LNCaP clone FGC (cell line): ENCODE measurements around the gene RAB3A.

Experiments used
- DNase-seq: peaks from one replicate; pipeline ENCODE4 v3.0.0-alpha.2; 2011; ENCODE audit warnings: low read depth
- H3K4me3 ChIP-seq: 2 replicates; pipeline ENCODE4 v1.5.1; 2011; ENCODE audit warnings: mild to moderate bottlenecking, low read depth, low read length, control low read depth
- TF ChIP-seq, protein P1 (sequence below): IDR thresholded peaks from 2 replicates; pipeline ENCODE4 v1.5.1; 2012; ENCODE audit warnings: mild to moderate bottlenecking; ENCODE audit not compliant: control insufficient read depth, insufficient read depth; ENCODE audit errors: extremely low read depth

Gene RAB3A

DNA sequence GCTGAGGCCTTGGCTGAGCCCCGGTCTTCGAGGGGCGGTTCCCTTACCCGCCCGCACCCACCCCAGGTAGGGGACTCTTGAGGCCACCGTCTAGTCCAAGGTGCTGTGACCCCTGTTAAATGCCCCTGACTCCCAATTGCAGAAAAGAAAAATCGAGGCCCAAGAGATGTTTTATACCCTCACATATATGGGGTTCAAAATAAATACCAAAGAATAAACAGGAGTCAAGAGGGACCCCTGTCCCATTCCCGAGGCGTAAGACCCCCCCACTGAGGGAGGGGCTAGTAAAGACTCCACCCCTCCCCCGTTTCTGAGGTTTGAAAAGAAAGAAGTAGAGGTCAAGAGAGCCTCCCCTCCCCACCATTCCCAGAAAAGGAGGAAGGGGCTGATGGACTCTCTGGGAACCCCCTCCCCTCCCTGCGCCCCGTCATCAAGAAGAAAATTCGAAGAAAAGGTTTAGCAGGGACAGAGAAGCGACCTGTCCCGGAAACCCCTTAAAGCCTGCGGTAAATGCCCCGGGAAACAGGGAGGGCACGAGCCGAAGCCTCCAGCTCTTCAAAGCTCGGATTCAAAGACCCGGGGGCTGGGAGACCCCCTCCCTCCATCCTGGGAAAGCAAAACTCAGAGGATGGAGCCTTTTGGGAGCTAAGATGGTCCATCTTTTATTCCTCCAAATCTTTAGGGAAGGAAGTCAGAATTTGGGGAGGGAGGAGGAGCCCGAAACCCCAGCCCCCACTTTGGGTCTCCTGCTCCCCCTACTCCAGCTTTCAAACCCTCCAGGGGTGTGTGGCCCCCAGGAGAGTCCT is 755 bp upstream of the RAB3A start:
- H3K4me3 ChIP-seq: peak overlapping the region; percentile 82
- DNase-seq: no peak
- TF ChIP-seq, protein P1, sequence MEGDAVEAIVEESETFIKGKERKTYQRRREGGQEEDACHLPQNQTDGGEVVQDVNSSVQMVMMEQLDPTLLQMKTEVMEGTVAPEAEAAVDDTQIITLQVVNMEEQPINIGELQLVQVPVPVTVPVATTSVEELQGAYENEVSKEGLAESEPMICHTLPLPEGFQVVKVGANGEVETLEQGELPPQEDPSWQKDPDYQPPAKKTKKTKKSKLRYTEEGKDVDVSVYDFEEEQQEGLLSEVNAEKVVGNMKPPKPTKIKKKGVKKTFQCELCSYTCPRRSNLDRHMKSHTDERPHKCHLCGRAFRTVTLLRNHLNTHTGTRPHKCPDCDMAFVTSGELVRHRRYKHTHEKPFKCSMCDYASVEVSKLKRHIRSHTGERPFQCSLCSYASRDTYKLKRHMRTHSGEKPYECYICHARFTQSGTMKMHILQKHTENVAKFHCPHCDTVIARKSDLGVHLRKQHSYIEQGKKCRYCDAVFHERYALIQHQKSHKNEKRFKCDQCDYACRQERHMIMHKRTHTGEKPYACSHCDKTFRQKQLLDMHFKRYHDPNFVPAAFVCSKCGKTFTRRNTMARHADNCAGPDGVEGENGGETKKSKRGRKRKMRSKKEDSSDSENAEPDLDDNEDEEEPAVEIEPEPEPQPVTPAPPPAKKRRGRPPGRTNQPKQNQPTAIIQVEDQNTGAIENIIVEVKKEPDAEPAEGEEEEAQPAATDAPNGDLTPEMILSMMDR: no peak

GRCh38 chr19:18203408-18203862 is 407 bp downstream of the RAB3A start:
- TF ChIP-seq, protein P1: no peak
- H3K4me3 ChIP-seq: peak overlapping the region; percentile 82
- no peak for DNase-seq

DNA sequence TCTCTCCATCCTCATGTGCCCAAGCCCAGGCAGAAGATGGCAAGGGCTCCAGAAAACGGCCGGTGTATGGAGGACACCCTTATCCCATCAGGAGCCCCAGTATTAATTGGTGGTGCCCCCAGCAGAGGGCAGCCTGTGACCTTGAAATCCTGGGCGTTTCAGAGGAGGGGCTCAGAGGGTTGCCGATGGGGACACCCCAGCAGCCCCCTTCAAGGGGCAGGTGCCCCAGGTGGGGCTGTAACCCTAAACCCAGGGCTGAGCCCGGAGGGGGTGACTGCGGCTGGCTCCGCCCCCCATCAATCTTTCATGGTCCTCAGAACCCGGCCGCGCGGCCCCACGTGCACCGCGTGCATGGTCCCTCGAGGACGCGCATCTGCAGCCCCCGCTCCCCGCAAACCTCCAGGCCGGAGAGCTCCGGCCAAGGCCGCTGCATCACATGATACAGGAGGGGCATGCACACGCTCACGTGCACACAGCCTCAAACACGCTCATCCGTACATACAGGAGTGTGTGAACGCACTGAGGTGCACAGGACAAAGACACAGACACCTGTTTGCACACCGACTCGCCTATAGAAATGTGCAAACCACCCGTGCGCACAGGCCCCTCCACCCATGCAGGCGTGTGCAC is 949 bp downstream of the RAB3A start:
- TF ChIP-seq, protein P1: peak; percentile 41
- H3K4me3 ChIP-seq: peak overlapping the region; percentile 82
- no peak for DNase-seq

- no peak for DNase-seq
- H3K4me3 ChIP-seq: peak overlapping the region; percentile 82
- TF ChIP-seq, protein P1: no peak
Measured at GRCh38 chr19:18202397-18202777, 1.5 kb downstream of the RAB3A start.

DNA sequence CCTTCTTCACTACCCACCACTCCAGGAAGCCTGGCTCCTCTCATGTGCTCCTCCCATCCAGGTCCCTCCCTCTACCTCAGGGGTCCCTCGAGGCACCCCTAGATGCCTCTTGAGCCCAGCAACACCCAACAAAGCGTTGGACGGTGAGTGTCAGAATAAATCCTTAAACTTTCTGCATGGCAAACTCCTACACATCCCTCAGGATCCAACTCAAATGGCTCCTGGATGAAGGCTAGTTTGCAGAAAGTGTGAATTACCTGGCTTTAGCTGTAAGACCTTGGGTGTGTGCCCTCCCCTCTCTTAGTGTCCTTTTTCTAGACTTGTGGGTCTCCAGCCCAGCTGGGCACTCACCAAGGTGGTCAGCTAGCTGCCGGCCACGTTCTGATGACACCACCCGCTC is 5.5 kb downstream of the RAB3A start:
- no peak for DNase-seq
- TF ChIP-seq, protein P1: no peak
- H3K4me3 ChIP-seq: no peak overlapping the region

DNA sequence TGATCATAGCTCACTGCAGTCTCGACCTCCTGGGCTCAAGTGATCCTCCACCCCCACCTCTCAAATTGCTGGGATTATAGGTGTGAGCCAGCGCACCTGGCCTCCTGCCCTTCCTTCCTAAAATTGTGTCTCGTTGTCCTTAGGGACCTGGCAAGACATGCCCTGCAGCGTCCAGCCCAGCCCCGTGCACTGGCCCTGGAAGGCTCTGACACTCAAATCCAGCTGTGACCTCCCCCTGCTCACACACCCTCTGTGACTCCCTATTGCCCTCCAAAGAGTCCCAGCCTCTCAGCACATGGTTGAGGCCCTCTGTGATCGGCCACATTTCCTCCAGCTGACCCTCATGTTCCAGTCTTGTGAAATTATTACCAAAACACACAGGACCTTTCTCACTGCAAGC is 5.9 kb downstream of the RAB3A start:
- no peak for DNase-seq
- no peak overlapping the region for H3K4me3 ChIP-seq
- TF ChIP-seq, protein P1: no peak
